Tibial nerve (tissue), 4 donors: ENCODE data around the gene DPPA5. TPM values are rescaled to one million over a fixed set of nuclear protein-coding genes. Genes with fewer than 3 reads are reported as not detected.
A peak's percentile ranks its signal among the peaks of the same experiment; 100 is the strongest.
"Not testable (repeated sequence)": the region's sequence is repeated elsewhere in the genome, so short reads cannot be mapped to it uniquely, and the experiment has no call there.

Source experiments
- DNase-seq, 2 donors: peaks; one replicate each; pipeline ENCODE4 v3.0.0-alpha.2; 2019; ENCODE audit warnings: low spot score in 2 of 2
- H3K27ac ChIP-seq, 4 donors: fragments of 200-600 bp; sonication (generic) in 3 of 4; one replicate each; pipeline ENCODE4 v1.5.1; 2017 to 2019; ENCODE audit warnings: mild to moderate bottlenecking in 1 of 4
- H3K27me3 ChIP-seq, 2 donors: fragments of 200-600 bp; sonication (generic) in 1 of 2; one replicate each; pipeline versions ENCODE4 v1.5.1 to v1.6.0; 2017 to 2019
- H3K36me3 ChIP-seq, 3 donors: fragments of 200-600 bp; sonication (generic); one replicate each; pipeline ENCODE4 v1.5.1; 2018 to 2019
- H3K4me1 ChIP-seq, 4 donors: fragments of 200-600 bp; sonication (generic) in 3 of 4; one replicate each; pipeline ENCODE4 v1.5.1; 2017 to 2019
- H3K4me3 ChIP-seq, 4 donors: fragments of 200-600 bp; sonication (generic) in 3 of 4; one replicate each; pipeline ENCODE4 v1.5.1; 2017 to 2019; ENCODE audit warnings: mild to moderate bottlenecking in 1 of 4, moderate library complexity in 1 of 4
- H3K9me3 ChIP-seq, 4 donors: fragments of 200-600 bp; sonication (generic) in 3 of 4; one replicate each; pipeline ENCODE4 v1.5.1; 2017 to 2019
- EP300 ChIP-seq, 2 donors: sonication (generic); formaldehyde crosslinking; IDR thresholded peaks; one replicate each; pipeline ENCODE4 v1.6.1; 2017; ENCODE audit warnings: antibody characterized with exemption in 2 of 2, mild to moderate bottlenecking in 1 of 2
- POLR2A ChIP-seq, 2 donors: fragments of 450-650 bp; IDR thresholded peaks; one replicate each; pipeline ENCODE4 v1.6.1; 2017; ENCODE audit warnings: antibody characterized with exemption in 2 of 2, mild to moderate bottlenecking in 2 of 2, moderate library complexity in 2 of 2
- WGBS, 2 donors: methylation state at CpG; one replicate each; pipeline ENCODE4 v1.1.5; 2018; 5-methylcytosine and 5-hydroxymethylcytosine counted together
- total RNA-seq, 4 donors: library from RNA; depleted of rRNA; stranded (reverse); fragments of >200 nt; gene quantifications; one replicate each; pipeline ENCODE4 v1.1.0, GENCODE V29; 2016
- TF ChIP-seq, protein P1 (sequence below), 5 experiments: fragments of 200-600 bp in 3 of 5; fragments of 450-650 bp in 2 of 5; sonication (generic) in 3 of 5; IDR thresholded peaks; one replicate each; pipeline ENCODE4 v1.5.1; 2016 to 2019; ENCODE audit warnings: antibody characterized with exemption in 5 of 5, mild to moderate bottlenecking in 3 of 5, moderate library complexity in 2 of 5

Gene DPPA5
- total RNA-seq, 4 donors from 2014 or later: not detected

- no peak for DNase-seq
Observed at GRCh38 chr6:73329201-73329600, 24.9 kb downstream of the DPPA5 start.

GRCh38 chr6:73328790-73329189 is 25.3 kb downstream of the DPPA5 start:
- Histone ChIP-seq H3K27ac (no peak overlapping the region), H3K27me3 (no peaks in the 10 kb centered on the region), H3K4me3 (no peak overlapping the region), H3K9me3 (no peaks in the 10 kb centered on the region), H3K36me3 (no peaks in the 10 kb centered on the region), H3K4me1 (no peaks in the 10 kb centered on the region)
- no peak for DNase-seq
- 72% methylated on average over 3 of the region's 3 CpGs for WGBS, 2 donors
- TF ChIP-seq POLR2A (IDR thresholded peaks at IDR 0.05): no peak
- TF ChIP-seq, protein P1, sequence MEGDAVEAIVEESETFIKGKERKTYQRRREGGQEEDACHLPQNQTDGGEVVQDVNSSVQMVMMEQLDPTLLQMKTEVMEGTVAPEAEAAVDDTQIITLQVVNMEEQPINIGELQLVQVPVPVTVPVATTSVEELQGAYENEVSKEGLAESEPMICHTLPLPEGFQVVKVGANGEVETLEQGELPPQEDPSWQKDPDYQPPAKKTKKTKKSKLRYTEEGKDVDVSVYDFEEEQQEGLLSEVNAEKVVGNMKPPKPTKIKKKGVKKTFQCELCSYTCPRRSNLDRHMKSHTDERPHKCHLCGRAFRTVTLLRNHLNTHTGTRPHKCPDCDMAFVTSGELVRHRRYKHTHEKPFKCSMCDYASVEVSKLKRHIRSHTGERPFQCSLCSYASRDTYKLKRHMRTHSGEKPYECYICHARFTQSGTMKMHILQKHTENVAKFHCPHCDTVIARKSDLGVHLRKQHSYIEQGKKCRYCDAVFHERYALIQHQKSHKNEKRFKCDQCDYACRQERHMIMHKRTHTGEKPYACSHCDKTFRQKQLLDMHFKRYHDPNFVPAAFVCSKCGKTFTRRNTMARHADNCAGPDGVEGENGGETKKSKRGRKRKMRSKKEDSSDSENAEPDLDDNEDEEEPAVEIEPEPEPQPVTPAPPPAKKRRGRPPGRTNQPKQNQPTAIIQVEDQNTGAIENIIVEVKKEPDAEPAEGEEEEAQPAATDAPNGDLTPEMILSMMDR (IDR thresholded peaks at IDR 0.05): no peak
- no peak for TF ChIP-seq EP300 (IDR thresholded peaks at IDR 0.05)

More at GRCh38 chr6:73329201-73329600, 24.9 kb downstream of the DPPA5 start:
- Histone ChIP-seq H3K4me1 (no peaks in the 10 kb centered on the region), H3K27ac (no peak overlapping the region), H3K9me3 (no peaks in the 10 kb centered on the region), H3K4me3 (no peak overlapping the region), H3K36me3 (no peaks in the 10 kb centered on the region), H3K27me3 (no peaks in the 10 kb centered on the region)
- TF ChIP-seq POLR2A (IDR thresholded peaks at IDR 0.05): no peak
- TF ChIP-seq EP300 (IDR thresholded peaks at IDR 0.05): no peak
- TF ChIP-seq, protein P1 (IDR thresholded peaks at IDR 0.05): no peak
- 66 to 76% methylated on average over 3 of the region's 3 CpGs for WGBS, 2 donors

GRCh38 chr6:73325656-73326055 is 28.4 kb downstream of the DPPA5 start:
- Histone ChIP-seq H3K36me3 (no peaks in the 10 kb centered on the region), H3K4me3 (no peak overlapping the region), H3K27me3 (no peaks in the 10 kb centered on the region), H3K27ac (no peak overlapping the region), H3K9me3 (no peaks in the 10 kb centered on the region), H3K4me1 (no peaks in the 10 kb centered on the region)
- DNase-seq: no peak
- WGBS, 2 donors: 90 to 91% methylated on average over 3 of the region's 3 CpGs
- TF ChIP-seq, protein P1 (IDR thresholded peaks at IDR 0.05): no peak
- no peak for TF ChIP-seq POLR2A (IDR thresholded peaks at IDR 0.05)
- no peak for TF ChIP-seq EP300 (IDR thresholded peaks at IDR 0.05)

- no peaks in the 10 kb centered on the region for H3K4me1 ChIP-seq
- H3K27ac ChIP-seq: no peak overlapping the region
- H3K9me3 ChIP-seq: peaks cover 0 to 16% (median 0%) of the 10 kb centered on the region in 4 donors
- WGBS, 2 donors: 88 to 94% methylated on average over 2 of the region's 2 CpGs
- no peak overlapping the region for H3K4me3 ChIP-seq
- H3K36me3 ChIP-seq: no peaks in the 10 kb centered on the region
- H3K27me3 ChIP-seq: no peaks in the 10 kb centered on the region
- no peak for DNase-seq
- TF ChIP-seq, protein P1 (IDR thresholded peaks at IDR 0.05): no peak
- TF ChIP-seq POLR2A (IDR thresholded peaks at IDR 0.05): no peak
- TF ChIP-seq EP300 (IDR thresholded peaks at IDR 0.05): no peak
Observed at GRCh38 chr6:73323323-73323722, 30.8 kb downstream of the DPPA5 start.

- Histone ChIP-seq H3K27ac (no peak overlapping the region), H3K4me1 (peaks cover 0 to 15% (median 0%) of the 10 kb centered on the region in 4 donors), H3K36me3 (no peaks in the 10 kb centered on the region), H3K4me3 (no peak overlapping the region), H3K9me3 (peaks cover 0 to 29% (median 0%) of the 10 kb centered on the region in 4 donors), H3K27me3 (peaks cover 0 to 19% of the 10 kb centered on the region in 2 donors)
- no peak for DNase-seq
- WGBS, 2 donors: 12 to 18% methylated on average over 48 to 50 of the region's 61 CpGs
- TF ChIP-seq, protein P1 (IDR thresholded peaks at IDR 0.05): no peak
- TF ChIP-seq EP300 (IDR thresholded peaks at IDR 0.05) (no peak), POLR2A (IDR thresholded peaks at IDR 0.05) (no peak)
Observed at GRCh38 chr6:73314577-73315492, 39.2 kb downstream of the DPPA5 start.

GRCh38 chr6:73310503-73310845 is 43.6 kb downstream of the DPPA5 start:
- not testable (repeated sequence) for H3K9me3 ChIP-seq, DNase-seq, H3K36me3 ChIP-seq
- Histone ChIP-seq H3K27me3 (peaks cover 0 to 13% of the 10 kb centered on the region in 2 donors), H3K4me1 (peaks cover 0 to 21% (median 0%) of the 10 kb centered on the region in 4 donors), H3K4me3 (peak overlapping the region; percentile 27 to 62 (median 46)), H3K27ac (peak overlapping the region in 1 of 4 donors; percentile 17)
- WGBS, 2 donors: 2 to 7% methylated on average over 4 of the region's 4 CpGs
